HG02943 (cell line): ENCODE results near the gene TIMM10.

Experiments used
- ATAC-seq: cut with Tn5 transposase; IDR thresholded peaks from one replicate; pipeline ENCODE4 v1.9.1; 2021; ENCODE audit warnings: mild to moderate bottlenecking, low read depth, moderate library complexity; ENCODE audit not compliant: unreplicated experiment

Gene TIMM10

DNA sequence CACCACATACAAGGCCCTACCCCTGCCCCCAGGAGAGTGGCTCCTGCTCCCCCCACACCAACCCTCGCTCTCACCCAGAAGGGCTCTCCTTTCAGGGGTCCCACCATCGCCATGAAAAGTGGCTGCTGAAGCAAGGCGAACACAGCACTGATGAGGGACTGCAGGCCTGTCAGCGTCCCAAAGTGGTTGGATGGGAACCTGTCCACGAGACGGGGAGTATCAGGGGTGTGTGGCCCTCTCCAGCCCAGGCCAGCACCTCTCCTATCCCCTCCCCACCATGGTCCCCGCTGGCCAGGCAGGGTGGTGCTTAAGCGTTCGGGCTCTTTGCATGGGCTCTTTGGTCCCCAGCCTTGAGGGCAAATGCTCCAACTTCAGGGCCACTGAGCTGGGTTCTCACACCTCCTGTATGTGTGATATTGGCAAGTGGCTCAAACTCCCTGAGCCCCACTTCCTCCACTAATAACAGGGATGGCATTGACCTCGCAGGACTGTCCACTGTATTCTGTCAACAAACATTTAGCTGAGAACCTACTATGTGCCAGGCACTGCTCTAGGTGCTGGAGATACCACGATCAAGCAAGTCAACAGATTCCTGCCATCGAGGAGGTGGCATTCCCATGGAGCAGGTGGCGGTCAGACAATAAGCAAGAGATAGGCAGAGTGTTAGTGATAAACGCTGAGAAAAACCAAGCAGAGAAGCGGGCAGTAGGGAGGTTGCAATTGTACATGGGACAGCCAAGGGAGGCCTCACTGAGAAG, 43.4 kb downstream of the TIMM10 start:
- ATAC-seq: no peak

DNA sequence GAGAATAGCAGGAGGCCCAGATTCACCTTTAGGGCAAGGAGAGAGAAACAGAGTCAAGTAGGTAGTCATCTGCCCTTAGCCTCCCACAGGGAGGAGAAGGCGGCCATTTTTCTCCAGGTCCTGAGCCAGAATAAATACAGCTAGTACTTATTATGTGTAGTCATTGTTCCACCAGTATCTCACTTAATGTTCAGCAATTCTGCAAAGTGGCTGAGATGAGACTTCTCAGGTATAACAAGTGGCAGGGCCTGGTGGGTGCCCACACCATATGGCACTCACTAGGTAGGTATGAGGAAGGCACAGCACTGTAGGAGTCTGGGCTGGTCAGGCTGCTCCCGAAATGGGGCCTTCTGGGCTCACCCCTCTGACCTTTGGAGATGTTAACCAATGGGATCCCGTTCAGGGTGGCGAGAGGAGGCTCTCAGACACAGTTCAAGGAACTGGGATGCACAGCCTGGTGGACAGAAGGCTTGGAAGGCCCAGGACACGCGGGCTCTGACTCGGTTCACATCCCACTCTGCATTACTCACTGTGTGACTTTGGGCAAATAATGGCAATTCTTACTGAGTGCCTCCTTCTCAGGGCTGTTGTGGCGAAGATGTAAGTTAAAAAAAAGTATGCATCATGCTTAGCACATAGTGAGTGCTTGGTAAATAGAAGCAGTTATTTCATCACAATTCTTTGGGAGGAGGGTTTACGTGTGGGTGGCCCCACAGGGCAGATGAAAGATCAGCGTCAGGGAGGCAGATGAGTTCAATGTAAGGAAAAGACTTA, 45.1 kb downstream of the TIMM10 start:
- no peak for ATAC-seq

- peak; percentile 68 for ATAC-seq
Observed at GRCh38 chr11:57484141-57484710, 46.3 kb downstream of the TIMM10 start.

GRCh38 chr11:57483562-57483918, 47.0 kb downstream of the TIMM10 start:
- ATAC-seq: no peak

- ATAC-seq: no peak
Observed at GRCh38 chr11:57482782-57483561, 47.6 kb downstream of the TIMM10 start.

DNA sequence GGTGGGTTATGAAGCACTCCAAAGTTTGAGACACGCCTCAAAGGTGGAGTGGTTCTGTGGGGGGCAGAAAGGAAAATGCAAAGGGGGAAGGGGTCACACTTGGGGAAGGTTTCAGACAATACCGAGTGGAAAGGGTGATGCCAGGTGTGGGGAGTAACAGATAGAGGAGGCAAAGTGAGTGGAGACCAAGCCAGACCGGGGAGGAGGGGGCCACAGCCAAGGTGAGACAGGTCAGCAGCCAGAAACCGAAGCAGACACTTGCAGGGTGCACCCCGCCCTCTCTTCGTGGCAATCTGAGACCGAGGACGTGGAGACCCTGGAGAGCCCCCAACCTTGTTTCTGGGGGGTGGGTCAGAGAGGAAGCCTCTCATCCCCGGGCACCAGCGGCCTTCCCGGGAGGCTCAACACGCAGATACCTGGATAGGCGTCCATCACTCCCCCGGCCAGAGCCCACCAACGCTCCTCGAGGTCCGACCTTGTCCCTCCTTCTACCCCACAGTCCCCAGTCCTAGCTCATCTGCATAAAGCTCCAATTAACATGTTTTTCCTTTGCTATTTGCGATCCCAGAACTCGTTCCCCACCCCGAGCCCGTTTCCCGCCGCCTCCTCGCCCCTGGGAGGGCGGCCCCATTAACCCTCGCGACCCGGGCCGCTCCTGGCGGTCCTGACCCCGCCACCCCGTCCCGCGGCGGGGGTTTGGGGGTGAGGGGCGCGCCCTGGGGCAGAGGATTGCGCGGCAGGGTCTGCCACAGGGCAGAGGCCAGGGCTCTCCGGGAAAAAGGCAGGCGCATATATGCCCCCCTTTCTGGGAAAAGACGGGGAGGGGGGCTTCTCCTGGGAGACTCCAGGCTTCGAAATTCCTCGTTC, 48.4 kb downstream of the TIMM10 start:
- ATAC-seq: no peak

DNA sequence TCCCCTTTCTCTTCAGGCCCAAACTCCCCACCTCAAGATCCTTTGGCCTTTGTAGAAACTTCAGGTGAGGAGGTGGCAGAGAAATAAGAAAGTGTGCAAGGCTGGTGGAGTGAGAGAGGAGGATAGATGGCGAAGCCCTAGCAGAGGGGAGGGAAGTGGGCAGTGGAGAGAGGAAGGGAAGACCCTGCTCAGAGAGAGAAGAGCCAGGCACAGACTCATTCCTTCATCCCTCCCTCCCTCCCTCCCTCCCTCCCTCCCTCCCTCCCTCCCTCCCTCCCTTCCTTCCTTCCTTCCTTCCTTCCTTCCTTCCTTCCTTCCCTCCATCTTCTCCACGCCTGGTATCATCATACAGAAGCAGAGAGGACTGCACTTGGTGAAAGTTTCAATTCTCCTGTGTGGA, 49.2 kb downstream of the TIMM10 start:
- ATAC-seq: no peak

- ATAC-seq: no peak
Observed at GRCh38 chr11:57480409-57481137, 50.0 kb downstream of the TIMM10 start.

- ATAC-seq: no peak
Observed at GRCh38 chr11:57479911-57480310, 50.6 kb downstream of the TIMM10 start.

GRCh38 chr11:57479021-57479663, 51.4 kb downstream of the TIMM10 start:
- ATAC-seq: no peak
